Osteocyte (in vitro differentiated cells): ENCODE results near the gene CCDC91. TPM values are rescaled to one million over a fixed set of nuclear protein-coding genes. Genes with fewer than 3 reads are reported as not detected.

Source experiments
- DNase-seq: peaks from one replicate; pipeline ENCODE4 v3.0.0; 2021; ENCODE audit warnings: mixed read lengths; ENCODE audit not compliant: unreplicated experiment; ENCODE audit errors: extremely low spot score
- H3K27ac Mint-ChIP-seq: one replicate; pipeline ENCODE4 v1.8.0; 2021; ENCODE audit warnings: mild to moderate bottlenecking, mixed read lengths; ENCODE audit not compliant: unreplicated experiment
- H3K27me3 Mint-ChIP-seq: one replicate; pipeline ENCODE4 v1.8.0; 2021; ENCODE audit warnings: mixed read lengths; ENCODE audit not compliant: unreplicated experiment
- H3K36me3 Mint-ChIP-seq: one replicate; pipeline ENCODE4 v1.8.0; 2021; ENCODE audit warnings: mixed read lengths; ENCODE audit not compliant: unreplicated experiment
- H3K4me1 Mint-ChIP-seq: one replicate; pipeline ENCODE4 v1.8.0; 2021; ENCODE audit warnings: mixed read lengths; ENCODE audit not compliant: unreplicated experiment
- H3K4me3 Mint-ChIP-seq: one replicate; pipeline ENCODE4 v1.8.0; 2021; ENCODE audit warnings: mild to moderate bottlenecking, moderate library complexity, mixed read lengths; ENCODE audit not compliant: unreplicated experiment
- H3K9me3 Mint-ChIP-seq: one replicate; pipeline ENCODE4 v1.8.0; 2021; ENCODE audit warnings: mixed read lengths; ENCODE audit not compliant: unreplicated experiment
- CTCF ChIP-seq: fragments of 200-600 bp; sonication (generic); IDR thresholded peaks from 2 replicates; pipeline ENCODE4 v1.5.0; 2021; ENCODE audit warnings: antibody characterized with exemption, mild to moderate bottlenecking, moderate library complexity
- total RNA-seq: library from RNA; stranded (reverse); gene quantifications from 2 replicates; pipeline ENCODE4 v1.2.1, GENCODE V29; 2021

The CCDC91 gene
- total RNA-seq, 1 donor from 2014 or later = 17.5 TPM

GRCh38 chr12:28212182-28212581 is 21.9 kb downstream of the CCDC91 start:
- peaks cover 21% of the 10 kb centered on the region for H3K36me3 Mint-ChIP-seq
- H3K4me3 Mint-ChIP-seq = no peak overlapping the region

GRCh38 chr12:28215021-28215420 is 24.8 kb downstream of the CCDC91 start:
- Mint-ChIP-seq H3K27me3 (no peaks in the 10 kb centered on the region), H3K36me3 (peaks cover 17% of the 10 kb centered on the region), H3K4me3 (no peak overlapping the region), H3K9me3 (peaks cover 21% of the 10 kb centered on the region), H3K4me1 (no peaks in the 10 kb centered on the region), H3K27ac (no peak overlapping the region)
- no peak for DNase-seq
- TF ChIP-seq CTCF = no peak

More at GRCh38 chr12:28212182-28212581, 21.9 kb downstream of the CCDC91 start:
- Mint-ChIP-seq H3K4me1 (no peaks in the 10 kb centered on the region), H3K27me3 (no peaks in the 10 kb centered on the region), H3K9me3 (peaks cover 16% of the 10 kb centered on the region), H3K27ac (no peak overlapping the region)
- TF ChIP-seq CTCF = no peak
- no peak for DNase-seq

- Mint-ChIP-seq H3K36me3 (peaks cover 9% of the 10 kb centered on the region), H3K9me3 (peaks cover 14% of the 10 kb centered on the region), H3K4me1 (no peaks in the 10 kb centered on the region), H3K27me3 (no peaks in the 10 kb centered on the region), H3K4me3 (no peak overlapping the region), H3K27ac (no peak overlapping the region)
- no peak for TF ChIP-seq CTCF
- no peak for DNase-seq
These were observed 25.8 kb downstream of the CCDC91 start for GRCh38 chr12:28216016-28216415.

- Mint-ChIP-seq H3K36me3 (peaks cover 2% of the 10 kb centered on the region), H3K4me3 (no peak overlapping the region), H3K27me3 (no peaks in the 10 kb centered on the region), H3K4me1 (no peaks in the 10 kb centered on the region), H3K9me3 (peaks cover 17% of the 10 kb centered on the region), H3K27ac (no peak overlapping the region)
- TF ChIP-seq CTCF = no peak
- no peak for DNase-seq
These were observed 27.5 kb downstream of the CCDC91 start for GRCh38 chr12:28217805-28218204.

- Mint-ChIP-seq H3K27ac (no peak overlapping the region), H3K27me3 (no peaks in the 10 kb centered on the region), H3K9me3 (peaks cover 17% of the 10 kb centered on the region), H3K36me3 (peaks cover 2% of the 10 kb centered on the region), H3K4me1 (no peaks in the 10 kb centered on the region), H3K4me3 (no peak overlapping the region)
- no peak for TF ChIP-seq CTCF
- no peak for DNase-seq
These were observed 28.6 kb downstream of the CCDC91 start for GRCh38 chr12:28218875-28219274.
